HUES6 (cell line): ENCODE results near the gene DOK6.

ENCODE experiments used
- H3K27ac ChIP-seq: 2 replicates; pipeline ENCODE4 v1.7.0; 2013; ENCODE audit warnings: low read depth, mild to moderate bottlenecking, low read length, inconsistent platforms
- H3K27me3 ChIP-seq: 2 replicates; pipeline ENCODE4 v1.6.1; 2013; ENCODE audit warnings: low read length; ENCODE audit not compliant: control insufficient read depth, insufficient read depth
- H3K36me3 ChIP-seq: 2 replicates; pipeline ENCODE4 v1.6.1; 2013; ENCODE audit warnings: low read length; ENCODE audit not compliant: control insufficient read depth, insufficient read depth
- H3K4me1 ChIP-seq: 2 replicates; pipeline ENCODE4 v1.6.1; 2013; ENCODE audit warnings: low read length; ENCODE audit not compliant: control insufficient read depth, insufficient read depth
- H3K4me3 ChIP-seq: 2 replicates; pipeline ENCODE4 v1.5.1; 2013; ENCODE audit warnings: low read depth, low read length
- H3K9ac ChIP-seq: one replicate; pipeline ENCODE4 v1.6.1; 2013; ENCODE audit warnings: mild to moderate bottlenecking, low read length
- H3K9me3 ChIP-seq: 2 replicates; pipeline ENCODE4 v1.6.1; 2013; ENCODE audit warnings: low read depth, low read length; ENCODE audit not compliant: control insufficient read depth, insufficient read depth

The DOK6 gene

DNA sequence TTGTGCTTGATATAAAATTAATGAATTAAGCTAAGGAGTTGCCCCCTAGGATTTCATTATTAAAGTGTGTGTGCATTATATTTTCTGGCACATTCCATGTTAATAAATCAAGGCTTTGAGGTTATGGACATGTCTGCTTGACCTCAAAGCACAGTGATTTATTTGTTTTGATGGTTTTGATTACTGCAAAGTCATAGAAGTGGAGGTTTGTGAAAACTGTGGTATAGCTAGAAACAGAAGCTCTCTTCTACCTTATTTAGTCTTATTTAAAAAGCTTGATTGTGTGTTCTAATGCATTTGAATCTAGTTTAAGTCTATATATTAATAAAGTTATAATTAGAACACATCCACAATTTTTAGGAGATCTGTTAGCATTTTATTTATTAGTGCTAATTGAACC is 32.2 kb downstream of the DOK6 start:
- no peaks in the 10 kb centered on the region for H3K9me3 ChIP-seq
- H3K27me3 ChIP-seq, result no peaks in the 10 kb centered on the region
- no peak overlapping the region for H3K27ac ChIP-seq
- H3K9ac ChIP-seq, result no peak overlapping the region
- no peaks in the 10 kb centered on the region for H3K4me1 ChIP-seq
- H3K36me3 ChIP-seq, result no peaks in the 10 kb centered on the region
- no peak overlapping the region for H3K4me3 ChIP-seq

DNA sequence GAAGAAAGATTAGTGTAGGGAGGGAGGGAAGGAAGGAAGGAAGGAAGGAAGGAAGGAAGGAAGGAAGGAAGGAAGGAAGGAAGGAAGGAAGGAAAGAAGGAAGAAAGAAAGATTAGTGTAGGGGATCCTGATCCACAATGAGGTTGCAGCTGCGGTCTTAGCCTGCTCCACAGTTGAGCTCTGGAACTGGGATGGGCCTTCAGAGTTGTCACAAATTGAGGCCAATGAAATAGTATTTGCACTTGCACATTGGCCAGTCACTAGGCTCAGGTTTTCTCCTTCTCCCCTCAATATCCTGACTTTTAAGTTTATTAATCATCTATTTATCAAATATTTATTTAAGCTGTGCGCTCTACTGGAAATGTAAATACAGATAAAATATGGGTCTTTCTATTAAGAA is 34.3 kb downstream of the DOK6 start:
- Histone ChIP-seq H3K4me3 (no peak overlapping the region), H3K9me3 (peaks cover 9% of the 10 kb centered on the region), H3K9ac (no peak overlapping the region), H3K27ac (no peak overlapping the region), H3K4me1 (no peaks in the 10 kb centered on the region), H3K27me3 (no peaks in the 10 kb centered on the region), H3K36me3 (no peaks in the 10 kb centered on the region)

DNA sequence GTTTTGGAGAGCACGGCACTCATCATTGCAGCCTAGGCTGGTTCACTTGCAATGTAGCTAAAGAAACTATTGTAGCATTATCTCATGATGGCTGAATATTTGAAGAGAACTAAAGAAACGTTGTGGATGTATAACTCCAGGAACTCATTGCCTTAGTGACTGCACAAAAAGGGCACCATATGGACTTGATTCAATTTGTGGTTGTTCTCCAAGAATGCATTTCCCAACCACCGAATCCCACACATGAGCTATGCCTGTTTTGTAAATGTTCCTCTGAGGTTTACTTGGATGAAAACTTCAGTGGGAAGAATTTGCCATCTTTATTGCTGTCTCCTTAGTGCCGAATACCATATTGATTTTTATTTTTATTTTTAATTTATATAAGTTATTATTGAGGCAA is 43.5 kb downstream of the DOK6 start:
- Histone ChIP-seq H3K9ac (no peak overlapping the region), H3K36me3 (no peaks in the 10 kb centered on the region), H3K27me3 (no peaks in the 10 kb centered on the region), H3K4me3 (no peak overlapping the region), H3K4me1 (no peaks in the 10 kb centered on the region), H3K9me3 (peaks cover 6% of the 10 kb centered on the region; the same call in 1 of the 2 replicates), H3K27ac (no peak overlapping the region)

DNA sequence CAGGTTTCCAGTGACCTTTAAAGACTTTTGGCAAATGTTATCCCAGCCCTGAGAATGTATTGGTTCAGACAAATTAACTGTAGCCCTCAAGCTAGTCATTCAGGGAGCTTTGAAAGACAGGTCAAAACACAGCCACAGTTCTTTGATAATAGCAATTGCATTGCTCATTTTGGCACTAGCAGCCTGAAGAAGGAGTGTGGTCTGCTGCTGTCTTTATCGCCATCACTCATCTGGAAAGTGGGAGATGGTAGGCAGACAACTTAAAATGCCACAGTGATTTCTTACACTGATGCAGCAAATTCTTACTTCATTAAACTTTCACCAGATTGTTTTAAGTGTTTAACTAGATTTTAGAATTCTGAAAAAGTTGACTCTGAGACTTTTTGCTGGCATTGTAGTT is 47.2 kb downstream of the DOK6 start:
- H3K36me3 ChIP-seq, result no peaks in the 10 kb centered on the region
- H3K4me3 ChIP-seq, result no peak overlapping the region
- H3K9me3 ChIP-seq, result peaks cover 6% of the 10 kb centered on the region; the same call in 1 of the 2 replicates
- H3K27me3 ChIP-seq, result no peaks in the 10 kb centered on the region
- no peak overlapping the region for H3K9ac ChIP-seq
- no peak overlapping the region for H3K27ac ChIP-seq
- H3K4me1 ChIP-seq, result no peaks in the 10 kb centered on the region

DNA sequence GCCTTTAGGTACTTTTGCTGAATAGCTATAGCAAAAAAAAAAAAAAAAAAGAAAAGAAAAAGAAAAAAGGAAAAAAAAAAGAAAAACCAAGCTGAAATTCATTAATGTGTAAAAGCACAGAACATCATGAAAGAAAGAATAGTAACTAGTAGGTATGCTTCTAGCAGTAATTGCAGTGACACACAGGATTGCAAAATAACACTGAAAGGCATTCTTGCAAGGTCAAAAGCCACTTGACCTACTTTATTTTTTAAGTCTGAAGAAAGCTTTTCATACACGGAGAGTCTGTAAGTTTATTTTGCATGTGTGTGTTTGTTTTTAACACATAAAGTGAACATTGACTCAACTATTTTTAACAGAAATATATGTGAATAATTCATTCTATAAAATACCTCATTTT is 54.4 kb downstream of the DOK6 start:
- Histone ChIP-seq H3K4me3 (no peak overlapping the region), H3K27ac (no peak overlapping the region), H3K36me3 (no peaks in the 10 kb centered on the region), H3K9me3 (no peaks in the 10 kb centered on the region), H3K4me1 (no peaks in the 10 kb centered on the region), H3K9ac (no peak overlapping the region), H3K27me3 (no peaks in the 10 kb centered on the region)

DNA sequence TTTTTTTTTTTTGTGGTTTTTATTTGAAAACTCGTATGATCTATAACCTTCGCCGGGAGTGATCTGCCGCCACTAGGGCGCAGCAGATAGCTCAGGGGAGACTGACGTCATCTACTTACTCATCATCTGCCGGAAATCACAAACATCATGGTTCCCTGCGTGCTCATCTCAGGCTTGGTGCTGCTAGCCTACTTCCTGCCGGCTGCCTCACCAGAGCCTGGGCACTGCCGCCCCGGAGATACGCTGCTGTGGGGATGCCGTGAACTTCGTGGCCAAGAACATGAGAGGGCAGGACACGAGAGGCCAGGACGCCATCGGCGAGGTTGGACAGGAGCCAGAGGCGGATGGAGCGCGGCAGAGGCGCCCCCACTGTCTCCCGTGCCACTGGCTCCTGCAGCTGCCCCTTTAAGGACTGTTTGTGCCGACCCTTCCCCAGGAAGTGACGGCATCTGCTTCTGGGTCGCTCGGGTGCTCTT is 68.8 kb downstream of the DOK6 start:
- H3K27me3 ChIP-seq, result no peaks in the 10 kb centered on the region
- H3K9me3 ChIP-seq, result no peaks in the 10 kb centered on the region
- no peak overlapping the region for H3K27ac ChIP-seq
- no peak overlapping the region for H3K4me3 ChIP-seq
- no peaks in the 10 kb centered on the region for H3K36me3 ChIP-seq
- H3K9ac ChIP-seq, result no peak overlapping the region
- H3K4me1 ChIP-seq, result 0 out of 2 replicates have a peak, but pooled peaks cover 3% of the 10 kb centered on the region

DNA sequence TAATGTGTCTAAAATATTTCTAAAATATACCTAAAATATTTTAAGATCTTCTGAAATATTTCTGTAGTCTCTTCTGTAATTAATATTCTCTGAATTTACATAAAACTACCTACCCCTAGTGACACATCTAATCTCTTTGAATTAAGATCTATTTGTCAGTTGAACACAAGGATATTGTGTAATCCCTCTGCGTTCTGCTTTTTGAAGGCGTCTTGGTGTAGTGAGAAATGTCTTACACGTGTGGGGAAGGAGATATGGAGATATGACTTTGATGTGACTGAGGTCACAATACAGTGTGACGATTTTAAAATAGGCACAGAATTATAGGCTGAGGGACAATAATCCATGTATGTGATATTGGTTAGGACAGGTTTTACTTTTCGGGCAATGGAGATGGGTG is 79.8 kb downstream of the DOK6 start:
- H3K4me1 ChIP-seq, result no peaks in the 10 kb centered on the region
- H3K27me3 ChIP-seq, result no peaks in the 10 kb centered on the region
- H3K4me3 ChIP-seq, result no peak overlapping the region
- no peak overlapping the region for H3K27ac ChIP-seq
- H3K9me3 ChIP-seq, result no peaks in the 10 kb centered on the region
- H3K36me3 ChIP-seq, result no peaks in the 10 kb centered on the region
- no peak overlapping the region for H3K9ac ChIP-seq

DNA sequence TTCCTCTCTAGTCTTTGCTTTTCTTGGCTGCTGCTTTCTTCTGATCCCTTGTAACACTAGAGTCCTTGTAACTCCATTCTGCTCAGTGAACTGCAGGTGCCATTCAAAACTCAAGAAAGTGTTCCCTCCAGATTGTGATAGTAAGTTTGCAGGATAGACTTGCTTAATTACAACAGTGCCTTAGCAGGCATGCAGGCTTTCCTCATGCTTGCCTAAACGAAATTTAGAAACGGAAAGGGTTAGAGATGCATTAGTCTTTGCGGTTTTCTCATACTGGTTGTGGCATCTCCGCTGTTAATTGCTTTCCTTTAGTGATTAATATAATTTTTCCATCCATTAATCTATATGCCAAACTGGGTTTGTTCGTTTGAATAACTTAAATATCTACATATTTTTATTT is 82.9 kb downstream of the DOK6 start:
- Histone ChIP-seq H3K9me3 (no peaks in the 10 kb centered on the region), H3K36me3 (no peaks in the 10 kb centered on the region), H3K4me3 (no peak overlapping the region), H3K4me1 (no peaks in the 10 kb centered on the region), H3K9ac (no peak overlapping the region), H3K27ac (no peak overlapping the region), H3K27me3 (no peaks in the 10 kb centered on the region)

DNA sequence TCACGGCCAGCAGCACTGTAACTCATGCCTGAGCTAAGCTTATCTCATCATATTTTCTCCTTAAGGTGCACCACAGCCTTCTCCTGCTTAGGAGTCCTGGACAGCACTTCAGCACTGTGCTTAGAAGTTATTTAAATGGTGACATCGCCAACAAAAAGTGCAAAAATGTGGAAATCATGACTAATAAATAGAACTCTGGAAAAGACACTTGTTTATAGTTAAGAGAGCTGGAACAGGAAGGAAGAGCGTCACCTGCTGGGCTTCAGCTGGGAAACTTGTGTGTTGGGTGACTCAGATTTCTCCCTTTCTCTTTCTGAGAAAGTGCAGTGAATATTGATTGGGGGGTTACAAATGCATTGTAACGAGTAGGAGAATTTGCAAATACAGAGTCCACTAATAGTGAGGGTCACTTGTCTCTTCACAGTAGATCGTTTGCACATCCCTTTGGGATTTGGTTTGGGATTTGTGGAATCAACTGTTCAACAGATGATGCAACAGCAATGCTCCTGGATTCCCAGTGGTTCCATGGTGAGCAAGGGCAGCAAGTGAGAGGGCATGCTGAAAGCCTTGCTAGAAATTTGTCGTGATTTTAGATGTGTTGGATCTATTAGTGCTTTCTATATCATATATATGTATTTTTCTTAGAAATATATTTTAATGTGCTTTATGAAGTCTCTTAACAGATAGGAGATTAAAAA is 84.2 kb downstream of the DOK6 start:
- Histone ChIP-seq H3K4me1 (no peaks in the 10 kb centered on the region), H3K9ac (no peak overlapping the region), H3K27me3 (no peaks in the 10 kb centered on the region), H3K36me3 (no peaks in the 10 kb centered on the region), H3K27ac (no peak overlapping the region), H3K9me3 (no peaks in the 10 kb centered on the region), H3K4me3 (no peak overlapping the region)

DNA sequence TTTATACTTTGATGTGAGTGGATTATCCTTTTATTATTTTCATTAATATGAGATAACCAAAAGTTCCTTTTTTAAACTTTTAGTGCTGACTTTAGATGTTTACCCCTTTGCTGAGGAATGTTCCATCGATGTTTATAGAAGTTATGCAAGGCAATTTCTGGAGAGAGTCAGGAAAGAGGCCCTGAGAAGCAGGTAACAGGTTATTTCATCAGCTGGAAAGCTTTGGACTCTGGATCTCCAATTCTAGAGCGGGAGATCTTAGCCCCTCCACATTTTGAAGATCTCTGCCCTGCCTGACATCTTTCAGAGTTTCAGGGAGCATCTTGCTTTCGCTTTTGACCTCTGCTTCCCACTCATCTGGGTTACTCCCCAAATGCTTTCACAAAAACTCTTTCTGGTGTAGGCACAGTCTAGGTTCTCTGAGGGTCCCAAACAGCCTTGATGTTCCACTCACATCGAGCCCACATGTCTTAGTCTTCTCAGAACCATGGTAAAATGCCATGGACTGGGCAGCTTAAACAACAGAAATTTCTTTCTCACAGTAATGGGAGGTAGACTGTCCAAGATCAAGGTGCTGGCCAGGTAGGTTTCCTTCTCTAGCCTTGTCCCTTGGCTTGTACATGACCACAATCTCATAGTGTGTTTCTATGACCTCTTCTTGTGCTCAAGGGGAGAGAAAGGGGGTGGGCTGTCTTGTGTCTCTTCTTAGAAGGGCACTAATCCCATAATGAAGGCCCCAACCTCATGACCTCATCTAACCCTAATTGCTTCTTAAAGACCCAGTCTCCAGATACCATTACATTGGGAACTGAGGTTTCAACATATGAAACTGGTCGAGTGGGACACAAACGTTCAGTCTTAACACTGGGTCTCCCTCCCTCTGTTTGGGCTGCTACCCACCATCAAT is 87.1 kb downstream of the DOK6 start:
- H3K9ac ChIP-seq, result no peak overlapping the region
- H3K4me3 ChIP-seq, result no peak overlapping the region
- H3K9me3 ChIP-seq, result no peaks in the 10 kb centered on the region
- H3K27ac ChIP-seq, result no peak overlapping the region
- H3K4me1 ChIP-seq, result no peaks in the 10 kb centered on the region
- H3K36me3 ChIP-seq, result no peaks in the 10 kb centered on the region
- H3K27me3 ChIP-seq, result no peaks in the 10 kb centered on the region

DNA sequence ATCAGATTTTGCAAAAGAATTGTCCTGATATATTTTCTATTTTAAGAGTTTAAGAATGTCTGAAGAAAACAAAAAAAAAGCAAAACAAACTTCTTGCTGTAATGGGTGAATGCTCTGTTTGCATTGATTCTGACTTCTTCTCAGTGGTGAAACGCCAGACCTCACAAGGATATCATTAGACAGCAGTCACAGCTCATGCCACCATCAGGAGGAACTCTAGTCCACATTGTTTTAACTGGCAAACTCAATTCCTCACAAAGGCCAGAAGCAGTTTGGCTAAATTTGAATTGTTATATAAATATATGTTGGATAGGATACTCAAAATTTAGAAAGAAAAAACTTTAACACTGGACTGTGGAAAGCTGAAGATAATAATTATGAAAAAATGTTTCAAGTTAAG is 89.4 kb downstream of the DOK6 start:
- Histone ChIP-seq H3K36me3 (no peaks in the 10 kb centered on the region), H3K4me1 (no peaks in the 10 kb centered on the region), H3K9me3 (peaks cover 5% of the 10 kb centered on the region; the same call in 1 of the 2 replicates), H3K4me3 (no peak overlapping the region), H3K27ac (no peak overlapping the region), H3K27me3 (no peaks in the 10 kb centered on the region), H3K9ac (no peak overlapping the region)
